Raji (cell line): ENCODE measurements around the gene FGF4.

ENCODE experiments used
- POLR2A ChIP-seq: IDR thresholded peaks from 2 replicates; pipeline ENCODE4 v1.6.1; 2011; ENCODE audit warnings: low read depth, low read length, control low read depth; ENCODE audit not compliant: insufficient read depth

Gene FGF4

GRCh38 chr11:69813839-69814238 lies 38.7 kb upstream of the FGF4 start:
- no peak for TF ChIP-seq POLR2A

GRCh38 chr11:69812946-69813345 lies 37.8 kb upstream of the FGF4 start:
- no peak for TF ChIP-seq POLR2A

GRCh38 chr11:69812256-69812655 lies 37.1 kb upstream of the FGF4 start:
- no peak for TF ChIP-seq POLR2A

GRCh38 chr11:69811431-69811830 lies 36.3 kb upstream of the FGF4 start:
- no peak for TF ChIP-seq POLR2A

GRCh38 chr11:69810289-69811118 lies 35.4 kb upstream of the FGF4 start:
- no peak for TF ChIP-seq POLR2A

GRCh38 chr11:69808667-69809086 lies 33.5 kb upstream of the FGF4 start:
- TF ChIP-seq POLR2A = no peak

- no peak for TF ChIP-seq POLR2A
These were observed 32.1 kb upstream of the FGF4 start for GRCh38 chr11:69807106-69807815.

- no peak for TF ChIP-seq POLR2A
These were observed 29.8 kb upstream of the FGF4 start for GRCh38 chr11:69804769-69805508.

GRCh38 chr11:69803604-69804218 lies 28.6 kb upstream of the FGF4 start:
- no peak for TF ChIP-seq POLR2A

GRCh38 chr11:69803022-69803421 lies 27.9 kb upstream of the FGF4 start:
- no peak for TF ChIP-seq POLR2A

GRCh38 chr11:69802590-69802989 lies 27.4 kb upstream of the FGF4 start:
- no peak for TF ChIP-seq POLR2A

GRCh38 chr11:69801513-69802335 lies 26.6 kb upstream of the FGF4 start:
- TF ChIP-seq POLR2A = no peak

- TF ChIP-seq POLR2A = no peak
These were observed 25.1 kb upstream of the FGF4 start for GRCh38 chr11:69800278-69800677.

- TF ChIP-seq POLR2A = no peak
These were observed 24.4 kb upstream of the FGF4 start for GRCh38 chr11:69799582-69799981.
